NOMO-1 (cell line): ENCODE results near the gene GIMAP7.

Experiments
- DNase-seq, 2 experiments: peaks; one replicate each; lab custom pipeline; 2025; ENCODE audit not compliant: unreplicated experiment in 2 of 2; lab: John Stamatoyannopoulos, UW

The GIMAP7 gene

GRCh38 chr7:150568714-150569113 is 54.0 kb downstream of the GIMAP7 start:
- no peak for DNase-seq

GRCh38 chr7:150569245-150569955 is 54.7 kb downstream of the GIMAP7 start:
- no peak for DNase-seq
